Frontal cortex (tissue), 4 donors: ENCODE results near the gene SIGLEC9. TPM values are rescaled to one million over a fixed set of nuclear protein-coding genes. Genes with fewer than 3 reads are reported as not detected.

Source experiments
- DNase-seq, 2 donors: peaks; one replicate each; pipeline ENCODE4 v3.0.0; 2012; ENCODE audit warnings: low spot score in 2 of 2
- FAIRE-seq: peaks from 2 replicates; lab custom pipeline; 2012; peaks lifted over from hg19 to GRCh38; lab: Jason Lieb, UNC
- total RNA-seq: library from RNA; depleted of rRNA; stranded (reverse); fragments of >200 nt; gene quantifications from one replicate; pipeline ENCODE4 v1.2.3, GENCODE V29; 2014
- donor health status: control.
- donor health status: control.
- donor health status: control.

SIGLEC9 gene
- total RNA-seq, 1 donor from 2014 or later, result 0.41 TPM

DNA sequence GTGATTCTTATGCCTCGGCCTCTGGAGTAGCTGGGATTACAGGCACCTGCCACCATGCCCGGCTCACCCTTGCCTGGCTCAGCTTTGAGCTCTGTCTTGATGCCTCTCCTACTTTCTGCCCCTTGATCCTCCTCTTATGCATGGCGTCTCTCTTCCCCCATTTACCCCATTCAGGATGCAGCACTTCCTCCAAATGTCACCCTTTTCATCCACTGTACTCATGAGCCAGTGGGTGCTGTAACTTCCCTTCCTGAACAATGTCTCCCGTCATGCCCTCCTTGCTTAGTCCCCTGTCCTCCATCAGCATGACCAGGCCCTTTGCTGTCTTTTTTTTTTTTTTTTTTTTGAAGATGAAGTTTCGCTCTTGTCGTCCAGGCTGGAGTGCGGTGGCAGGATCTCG lies 3.4 kb upstream of the SIGLEC9 start:
- DNase-seq, result no peak
- FAIRE-seq, result no peak

DNA sequence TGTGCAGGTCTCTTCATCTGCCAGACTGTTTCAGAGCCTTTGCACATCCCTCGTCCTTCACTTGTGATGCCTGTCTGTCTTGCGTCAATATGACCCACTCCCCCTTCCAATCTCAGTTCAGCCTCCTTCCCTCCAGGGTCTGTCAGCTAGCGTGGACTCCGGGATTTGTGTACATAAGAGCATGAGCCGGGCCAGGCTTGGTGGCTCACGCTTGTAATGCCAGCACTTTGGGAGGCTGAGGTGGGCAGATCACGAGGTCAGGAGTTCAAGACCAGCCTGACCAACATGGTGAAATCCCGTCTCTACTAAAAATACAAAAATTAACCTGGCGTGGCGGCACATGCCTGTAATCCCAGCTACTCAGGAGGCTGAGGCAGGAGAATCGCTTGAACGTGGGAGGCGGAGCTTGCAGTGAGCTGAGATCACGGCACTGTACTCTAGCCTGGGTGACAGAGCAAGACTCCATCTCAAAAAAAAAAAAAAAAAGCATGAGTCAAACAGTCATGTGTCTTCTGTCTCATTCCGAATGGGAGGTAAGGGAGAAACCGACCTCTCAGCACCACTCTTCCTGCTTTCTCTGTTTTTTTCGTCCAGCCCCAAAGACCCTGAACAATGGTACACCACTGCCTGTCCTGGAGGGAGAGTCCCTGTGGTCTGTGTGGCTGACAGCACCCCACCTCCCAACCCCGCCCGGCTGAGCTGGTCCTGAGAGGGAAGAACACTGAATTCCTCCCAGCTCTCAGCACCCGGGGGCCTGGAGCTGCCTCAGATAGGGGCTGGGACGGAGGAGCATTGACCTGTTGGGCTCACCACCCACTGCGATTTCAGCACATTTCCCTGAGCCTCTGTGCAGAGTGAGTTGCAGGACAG lies 2.4 kb upstream of the SIGLEC9 start:
- DNase-seq, result no peak
- FAIRE-seq, result no peak

GRCh38 chr19:51123381-51123800 lies 1.3 kb upstream of the SIGLEC9 start:
- FAIRE-seq (no peak), DNase-seq (no peak)

DNA sequence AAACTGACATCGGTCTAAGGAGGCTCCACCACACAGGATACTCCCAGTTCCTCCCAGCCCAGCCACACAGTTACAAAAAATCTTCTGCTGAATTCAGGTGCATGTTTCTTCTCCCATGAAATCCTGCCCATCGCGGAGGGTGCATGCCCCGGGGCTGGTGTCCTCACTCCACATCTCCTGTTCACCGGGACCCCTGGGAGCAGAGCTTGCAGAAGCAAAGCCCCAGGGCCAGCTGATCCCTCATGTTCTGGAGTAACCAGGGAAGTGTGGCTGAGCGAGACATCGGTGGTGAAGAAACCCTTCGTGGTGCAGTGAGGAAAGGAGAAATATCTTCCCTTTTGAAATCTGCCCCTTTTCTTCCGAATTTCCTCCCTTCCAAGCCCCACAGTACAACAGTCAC lies 904 bp upstream of the SIGLEC9 start:
- no peak for DNase-seq
- FAIRE-seq, result no peak

- FAIRE-seq (no peak), DNase-seq (no peak)
Measured at GRCh38 chr19:51124216-51124615, 490 bp upstream of the SIGLEC9 start.

DNA sequence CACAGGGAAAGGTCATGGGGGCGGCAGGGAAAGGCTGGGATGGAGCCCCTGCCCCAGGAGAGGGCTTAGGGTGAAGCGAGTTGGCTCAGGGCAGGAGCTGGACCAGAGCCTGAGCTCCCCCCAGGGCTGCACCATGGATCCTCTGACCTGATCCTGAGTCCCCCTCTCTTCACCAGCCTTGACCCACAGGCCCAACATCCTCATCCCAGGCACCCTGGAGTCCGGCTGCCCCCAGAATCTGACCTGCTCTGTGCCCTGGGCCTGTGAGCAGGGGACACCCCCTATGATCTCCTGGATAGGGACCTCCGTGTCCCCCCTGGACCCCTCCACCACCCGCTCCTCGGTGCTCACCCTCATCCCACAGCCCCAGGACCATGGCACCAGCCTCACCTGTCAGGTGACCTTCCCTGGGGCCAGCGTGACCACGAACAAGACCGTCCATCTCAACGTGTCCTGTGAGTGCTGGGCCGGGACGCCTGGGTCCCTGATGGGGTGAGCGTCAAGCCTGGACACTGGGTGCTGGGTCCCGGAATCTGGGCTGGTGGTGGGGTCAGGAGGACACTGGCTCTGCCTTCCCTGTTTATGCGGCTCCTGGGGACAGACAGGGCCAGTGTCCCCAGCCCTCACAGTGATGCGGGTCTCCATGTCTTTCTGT lies 842 bp downstream of the SIGLEC9 start:
- FAIRE-seq (no peak), DNase-seq (no peak)

GRCh38 chr19:51127032-51127431 lies 2.3 kb downstream of the SIGLEC9 start:
- DNase-seq, result no peak

GRCh38 chr19:51127755-51128154 lies 3.0 kb downstream of the SIGLEC9 start:
- no peak for FAIRE-seq

More at GRCh38 chr19:51127032-51127431, 2.3 kb downstream of the SIGLEC9 start:
- FAIRE-seq, result no peak

GRCh38 chr19:51128227-51128626 lies 3.5 kb downstream of the SIGLEC9 start:
- DNase-seq (no peak), FAIRE-seq (no peak)

More at GRCh38 chr19:51127755-51128154, 3.0 kb downstream of the SIGLEC9 start:
- DNase-seq, result no peak

GRCh38 chr19:51129716-51130115 lies 5.0 kb downstream of the SIGLEC9 start:
- FAIRE-seq (no peak), DNase-seq (no peak)

DNA sequence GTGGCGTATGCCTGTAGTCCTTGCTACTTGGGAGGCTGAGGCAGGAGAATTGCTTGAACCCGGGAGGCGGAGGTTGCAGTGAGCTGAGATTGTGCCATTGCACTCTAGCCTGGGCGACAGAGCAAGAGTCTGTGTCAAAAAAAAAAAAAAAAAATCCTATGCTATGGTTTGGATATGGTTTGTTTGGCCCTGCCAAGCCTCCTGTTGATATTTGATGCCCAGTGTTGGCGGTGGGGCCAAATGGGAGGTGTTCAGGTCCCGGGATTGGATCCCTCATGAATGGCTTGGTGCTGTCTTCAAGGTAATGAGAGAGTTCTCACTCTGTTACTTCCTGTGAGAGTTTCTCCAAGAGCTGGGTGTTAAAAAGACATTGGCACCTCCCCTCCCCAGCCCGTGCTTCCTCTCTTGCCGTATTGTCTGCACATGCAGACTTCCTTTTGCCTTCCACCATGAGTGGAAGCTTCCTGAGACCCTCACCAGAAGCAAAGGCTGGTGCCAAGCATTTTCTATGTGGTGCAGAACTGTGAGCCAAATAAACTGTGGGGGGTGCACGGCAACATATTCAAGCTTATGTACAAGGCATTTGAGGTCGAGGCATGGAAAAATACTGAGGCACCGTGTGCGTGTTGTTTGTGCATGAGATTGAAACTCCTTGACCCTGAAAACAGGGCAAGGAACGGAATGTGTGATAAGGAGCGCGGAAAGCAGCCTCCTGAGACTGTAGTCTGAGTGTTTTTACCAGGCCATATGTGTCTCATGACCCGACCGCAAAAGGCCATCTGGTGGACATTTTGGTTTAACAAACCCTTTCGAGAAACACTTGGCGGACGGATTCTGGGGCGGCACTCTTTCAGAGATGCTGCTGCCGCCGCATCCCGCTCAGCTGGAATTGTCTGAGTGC lies 7.3 kb downstream of the SIGLEC9 start:
- FAIRE-seq (no peak), DNase-seq (no peak)

- no peak for FAIRE-seq
- no peak for DNase-seq
Measured at GRCh38 chr19:51135004-51135403, 10.3 kb downstream of the SIGLEC9 start.

- no peak for FAIRE-seq
- DNase-seq, result no peak
Measured at GRCh38 chr19:51135986-51136762, 11.5 kb downstream of the SIGLEC9 start.

- DNase-seq, result no peak
- no peak for FAIRE-seq
Measured at GRCh38 chr19:51136851-51137551, 12.3 kb downstream of the SIGLEC9 start.

DNA sequence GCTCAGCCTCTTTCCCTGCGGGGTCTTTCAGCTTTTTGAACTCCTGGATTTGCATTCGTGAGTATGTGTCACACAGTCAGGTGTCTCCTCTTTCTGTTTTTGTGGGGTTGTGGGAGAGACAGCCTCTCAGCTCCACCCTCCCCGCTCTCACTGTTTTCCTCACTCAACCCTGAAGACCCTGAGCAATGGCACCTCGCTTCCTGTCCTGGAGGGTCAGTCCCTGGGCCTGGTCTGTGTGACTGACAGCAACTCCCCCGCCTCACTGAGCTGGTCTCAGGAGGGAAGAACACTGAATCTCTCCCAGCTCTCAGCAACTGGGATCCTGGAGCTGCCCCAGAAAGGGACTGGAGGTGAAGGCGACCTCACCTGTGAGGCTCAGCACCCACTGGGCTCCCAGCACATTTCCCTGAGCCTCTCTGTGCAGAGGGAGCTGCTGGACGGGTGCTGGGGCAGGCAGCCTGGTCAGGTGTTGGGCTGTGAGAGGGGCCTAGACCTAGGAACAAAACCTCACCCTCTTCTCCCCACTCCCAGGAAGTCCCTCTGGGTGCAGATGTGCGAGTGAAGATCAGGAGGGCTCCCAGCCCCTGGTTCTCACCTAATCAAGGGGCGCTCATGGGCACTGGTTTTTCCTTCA lies 13.2 kb downstream of the SIGLEC9 start:
- DNase-seq (no peak), FAIRE-seq (no peak)

DNA sequence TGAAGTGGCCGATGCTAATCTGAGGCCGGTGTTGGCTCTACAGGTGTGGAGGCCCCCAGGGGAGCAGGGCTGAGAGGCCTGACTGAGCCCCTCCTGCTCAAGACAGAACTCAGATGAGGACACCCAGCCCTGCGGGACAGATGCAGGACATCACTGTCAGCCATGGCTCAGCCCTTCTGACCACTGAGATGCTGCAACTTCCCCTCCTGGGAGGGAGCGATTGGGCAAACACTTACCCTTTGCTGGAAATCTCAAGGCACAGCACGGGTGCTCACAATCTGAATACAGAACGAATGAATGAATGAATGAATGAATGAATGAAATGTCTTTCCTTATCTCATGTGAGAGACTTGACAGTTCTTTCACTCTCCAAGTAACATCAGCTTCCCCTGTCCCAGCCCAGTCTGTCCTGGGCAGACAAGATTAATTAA lies 13.9 kb downstream of the SIGLEC9 start:
- FAIRE-seq, result no peak
- no peak for DNase-seq

GRCh38 chr19:51139299-51140014 lies 14.8 kb downstream of the SIGLEC9 start:
- no peak for DNase-seq
- no peak for FAIRE-seq

- DNase-seq, result peak in 1 of 2 donors; percentile 37
- FAIRE-seq, result no peak
Measured at GRCh38 chr19:51140441-51140840, 15.7 kb downstream of the SIGLEC9 start.
